GM12875 (cell line): Measurements from ENCODE around the gene EVL.

Experiments
- H3K4me3 ChIP-seq: one replicate; pipeline ENCODE4 v1.5.1; 2011; ENCODE audit warnings: low read depth, low read length, control low read depth
- TF ChIP-seq, protein P1 (sequence below): IDR thresholded peaks from 2 replicates; pipeline ENCODE4 v1.5.1; 2011; ENCODE audit warnings: low read depth, mild to moderate bottlenecking, control low read depth, inconsistent platforms, low read length, moderate library complexity, borderline replicate concordance; ENCODE audit not compliant: insufficient read depth

Gene EVL

DNA sequence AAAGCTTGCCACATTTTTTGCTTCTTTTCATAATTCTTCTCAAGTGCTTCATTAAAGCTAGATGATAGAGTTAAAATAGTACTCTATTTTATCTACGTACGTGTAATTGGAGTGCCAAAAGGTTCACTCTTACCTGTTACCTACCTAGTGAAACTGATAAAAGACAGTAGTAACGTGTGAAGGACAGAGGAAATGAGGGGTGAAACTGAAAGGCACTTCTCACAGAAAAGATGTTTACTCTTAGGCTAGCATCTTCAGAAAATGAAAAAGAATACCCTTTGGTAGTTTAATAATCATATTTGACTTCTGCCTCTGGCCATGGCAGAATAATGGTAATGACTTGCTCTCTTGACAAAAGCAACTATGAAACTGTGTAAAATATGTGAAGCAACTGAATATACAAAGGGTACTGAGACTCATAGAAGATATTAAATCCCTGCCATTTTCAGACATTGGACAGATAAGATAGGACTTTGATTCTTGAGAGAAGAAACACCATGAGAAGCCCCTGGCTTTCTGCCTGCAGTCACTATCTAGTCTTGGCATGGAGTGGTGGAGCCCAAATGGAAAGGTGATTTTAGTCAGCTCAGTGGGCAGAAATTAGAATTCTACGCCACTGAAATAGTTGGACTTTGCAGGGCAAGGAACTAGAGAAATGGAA is 6.3 kb upstream of the EVL start:
- TF ChIP-seq, protein P1, sequence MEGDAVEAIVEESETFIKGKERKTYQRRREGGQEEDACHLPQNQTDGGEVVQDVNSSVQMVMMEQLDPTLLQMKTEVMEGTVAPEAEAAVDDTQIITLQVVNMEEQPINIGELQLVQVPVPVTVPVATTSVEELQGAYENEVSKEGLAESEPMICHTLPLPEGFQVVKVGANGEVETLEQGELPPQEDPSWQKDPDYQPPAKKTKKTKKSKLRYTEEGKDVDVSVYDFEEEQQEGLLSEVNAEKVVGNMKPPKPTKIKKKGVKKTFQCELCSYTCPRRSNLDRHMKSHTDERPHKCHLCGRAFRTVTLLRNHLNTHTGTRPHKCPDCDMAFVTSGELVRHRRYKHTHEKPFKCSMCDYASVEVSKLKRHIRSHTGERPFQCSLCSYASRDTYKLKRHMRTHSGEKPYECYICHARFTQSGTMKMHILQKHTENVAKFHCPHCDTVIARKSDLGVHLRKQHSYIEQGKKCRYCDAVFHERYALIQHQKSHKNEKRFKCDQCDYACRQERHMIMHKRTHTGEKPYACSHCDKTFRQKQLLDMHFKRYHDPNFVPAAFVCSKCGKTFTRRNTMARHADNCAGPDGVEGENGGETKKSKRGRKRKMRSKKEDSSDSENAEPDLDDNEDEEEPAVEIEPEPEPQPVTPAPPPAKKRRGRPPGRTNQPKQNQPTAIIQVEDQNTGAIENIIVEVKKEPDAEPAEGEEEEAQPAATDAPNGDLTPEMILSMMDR, result no peak
- H3K4me3 ChIP-seq, result no peak overlapping the region

DNA sequence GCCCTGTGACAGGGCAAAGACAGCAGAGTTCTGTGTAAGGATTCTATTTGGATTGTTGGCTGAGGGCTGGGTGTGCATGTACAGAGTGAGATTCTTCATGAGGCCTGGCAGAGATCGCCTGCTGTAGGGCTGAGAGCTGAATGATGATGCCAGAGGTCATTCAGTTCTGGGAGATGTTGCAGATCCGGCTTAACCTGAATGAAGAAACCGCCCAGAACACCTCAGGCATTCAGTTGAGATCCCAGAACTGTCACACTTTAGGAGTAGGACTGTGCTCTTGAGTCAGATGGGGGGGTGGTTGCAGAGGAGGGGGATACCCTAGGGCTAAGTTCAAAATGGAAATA is 5.8 kb upstream of the EVL start:
- no peak overlapping the region for H3K4me3 ChIP-seq
- TF ChIP-seq, protein P1, result no peak

DNA sequence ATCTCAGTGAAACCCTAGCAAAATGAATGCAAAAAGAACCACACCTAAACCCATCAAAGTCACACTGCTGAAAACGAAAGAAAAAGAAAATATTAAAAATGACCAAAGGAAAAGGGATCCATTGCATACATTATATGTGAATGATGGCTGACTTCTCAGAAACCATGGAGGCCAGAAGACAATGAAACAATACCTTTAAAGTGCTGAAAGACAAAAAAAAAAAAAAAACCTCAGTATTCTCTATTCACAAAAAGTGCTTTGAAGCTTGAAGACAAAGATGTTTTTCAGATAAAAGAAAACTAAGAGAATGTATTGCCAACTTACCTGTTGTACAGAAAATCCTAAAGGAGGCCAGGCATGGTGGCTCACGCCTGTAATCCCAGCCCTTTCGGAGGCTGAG is 4.5 kb upstream of the EVL start:
- TF ChIP-seq, protein P1, result no peak
- no peak overlapping the region for H3K4me3 ChIP-seq

DNA sequence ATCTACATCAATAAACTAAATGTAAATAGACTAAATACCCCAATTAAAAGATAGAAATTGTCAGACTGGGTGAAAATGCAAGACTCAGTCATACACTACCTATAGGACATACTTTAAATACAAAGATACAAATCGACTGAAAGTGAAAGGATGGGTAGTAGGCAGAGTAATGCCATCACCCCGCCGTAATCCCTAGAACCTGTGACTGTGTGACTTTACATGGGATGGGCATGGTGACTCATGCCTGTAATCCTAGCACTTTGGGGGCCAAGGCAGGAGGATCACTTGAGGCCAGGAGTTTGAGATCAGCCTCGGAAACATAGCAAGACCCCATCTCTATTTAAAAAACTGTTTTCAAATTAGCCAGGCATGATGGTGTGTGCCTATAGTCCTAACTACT is 2.6 kb upstream of the EVL start:
- TF ChIP-seq, protein P1, result no peak
- H3K4me3 ChIP-seq, result no peak overlapping the region

- TF ChIP-seq, protein P1, result no peak
These were observed 1.8 kb upstream of the EVL start for GRCh38 chr14:100063314-100063941.

DNA sequence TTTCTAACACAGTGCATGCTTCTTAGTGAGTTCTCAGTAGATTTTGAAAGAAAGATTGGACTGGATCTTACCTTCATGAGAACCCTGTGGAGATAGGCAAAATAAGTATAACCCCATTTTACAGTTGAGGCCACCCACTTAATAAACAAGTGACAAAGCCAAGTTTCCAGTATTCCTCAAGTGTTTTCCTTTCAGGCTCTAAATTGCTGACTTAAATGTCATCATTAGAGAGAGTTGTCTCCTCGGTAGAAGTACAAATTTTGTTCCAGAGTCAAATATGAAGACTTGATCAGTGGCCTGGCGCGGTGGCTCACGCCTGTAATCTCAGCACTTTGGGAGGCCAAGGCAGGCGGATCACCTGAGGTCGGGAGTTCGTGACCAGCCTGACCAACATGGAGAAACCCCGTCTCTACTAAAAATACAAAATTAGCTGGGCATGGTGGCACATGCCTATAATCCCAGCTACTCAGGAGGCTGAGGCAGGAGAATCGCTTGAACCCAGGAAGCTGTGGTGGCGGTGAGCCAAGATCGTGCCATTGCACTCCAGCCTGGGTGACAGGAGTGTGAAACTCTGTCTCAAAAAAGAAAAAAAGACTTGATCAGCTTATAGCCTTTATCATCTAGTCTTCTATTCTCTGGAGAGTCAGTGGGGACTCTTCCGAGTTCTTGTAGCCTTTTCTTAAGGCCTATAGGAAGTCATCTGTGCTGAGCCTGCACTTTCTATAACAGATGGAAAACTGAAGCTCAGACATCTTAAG is 708 bp upstream of the EVL start:
- peak overlapping the region; percentile 74 for H3K4me3 ChIP-seq

More at GRCh38 chr14:100063314-100063941, 1.8 kb upstream of the EVL start:
- H3K4me3 ChIP-seq, result no peak overlapping the region

DNA sequence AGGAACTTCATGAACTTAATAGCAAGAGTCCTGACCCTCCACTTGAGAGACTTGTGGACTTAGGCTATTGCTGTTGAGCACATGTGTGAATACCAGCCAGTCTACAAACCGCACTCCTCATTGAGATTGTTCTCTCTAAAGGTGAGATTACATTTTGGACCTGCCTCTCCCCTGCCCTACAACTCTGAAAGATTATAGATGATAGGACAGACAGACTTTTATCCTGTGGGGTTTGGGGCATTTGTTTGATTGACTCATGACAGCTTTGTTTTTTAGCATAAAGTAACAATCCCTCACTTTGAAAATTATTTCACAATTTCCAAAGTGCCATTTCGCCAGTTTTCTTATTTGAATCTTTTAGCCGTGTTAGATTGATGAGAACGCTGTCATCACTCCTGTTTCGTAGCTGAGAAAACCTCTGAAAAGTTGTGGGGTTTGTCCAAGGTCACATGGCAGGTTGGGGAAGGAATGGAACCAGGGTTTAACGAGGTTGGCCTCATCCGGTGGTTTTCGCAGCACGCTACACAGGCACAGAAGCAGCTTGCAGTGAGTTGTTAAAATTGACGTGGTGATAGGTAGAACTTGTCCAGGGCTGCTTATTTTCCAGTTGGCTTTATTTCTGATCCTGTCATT is 836 bp downstream of the EVL start:
- TF ChIP-seq, protein P1, result no peak
- peak overlapping the region; percentile 74 for H3K4me3 ChIP-seq
